GM12875 (cell line): ENCODE data around the gene PLK3.
A peak's percentile ranks its signal among the peaks of the same experiment; 100 is the strongest.
"Not testable (repeated sequence)": the region's sequence is repeated elsewhere in the genome, so short reads cannot be mapped to it uniquely, and the experiment has no call there.

Source experiments
- H3K4me3 ChIP-seq: one replicate; pipeline ENCODE4 v1.5.1; 2011; ENCODE audit warnings: low read depth, low read length, control low read depth
- CTCF ChIP-seq: IDR thresholded peaks from 2 replicates; pipeline ENCODE4 v1.5.1; 2011; ENCODE audit warnings: low read depth, mild to moderate bottlenecking, control low read depth, inconsistent platforms, low read length, moderate library complexity, borderline replicate concordance; ENCODE audit not compliant: insufficient read depth

Gene PLK3

GRCh38 chr1:44788120-44788860 is 11.9 kb upstream of the PLK3 start, which contains the start of gene BEST4:
Gene BEST4 (minus strand): TSS chr1:44788170. CDS start chr1:44787705, 465 bp downstream.
- no peak within 1 kb of the TSS for H3K4me3 ChIP-seq
- TF ChIP-seq CTCF, result no peak

- TF ChIP-seq CTCF, result no peak
- no peak overlapping the region for H3K4me3 ChIP-seq
These were observed 9.0 kb upstream of the PLK3 start for GRCh38 chr1:44790968-44791801.

- no peak for TF ChIP-seq CTCF
- no peak overlapping the region for H3K4me3 ChIP-seq
These were observed 7.3 kb upstream of the PLK3 start for GRCh38 chr1:44792736-44793502.

GRCh38 chr1:44797886-44798285 is 2.3 kb upstream of the PLK3 start:
- H3K4me3 ChIP-seq, result not testable (repeated sequence)

- TF ChIP-seq CTCF, result no peak
- no peak overlapping the region for H3K4me3 ChIP-seq
These were observed 1.5 kb upstream of the PLK3 start for GRCh38 chr1:44798481-44799365.

GRCh38 chr1:44801491-44802305 is 1.5 kb downstream of the PLK3 start:
- no peak for TF ChIP-seq CTCF
- peak overlapping the region; percentile 29 for H3K4me3 ChIP-seq
